Activated CD8-positive, alpha-beta T cell treated with anti-CD3 and anti-CD28 coated beads for 36 hours (primary cell): ENCODE measurements around the gene TFPI2. TPM values are rescaled to one million over a fixed set of nuclear protein-coding genes. Genes with fewer than 3 reads are reported as not detected.

ENCODE experiments used
- ATAC-seq: fragments of 200-7000 bp; cut with Tn5 transposase; one replicate; pipeline ENCODE4 v1.10.0; 2021; ENCODE audit warnings: mild to moderate bottlenecking, moderate library complexity
- CTCF ChIA-PET: fragments of 350-600 bp; sonication (Branson Sonifier 250); formaldehyde crosslinking; loops from one replicate; lab custom pipeline; 2021; ENCODE audit warnings: antibody characterized with exemption; lab: Charles Lee
- POLR2A ChIA-PET: fragments of 350-600 bp; sonication (Branson Sonifier 250); formaldehyde crosslinking; loops from one replicate; lab custom pipeline; 2021; ENCODE audit warnings: antibody characterized with exemption; lab: Charles Lee
- DNase-seq: peaks from one replicate; pipeline ENCODE4 v3.0.0-alpha.2; 2020
- H3K27ac Mint-ChIP-seq: one replicate; pipeline ENCODE4 v1.8.0; 2021; ENCODE audit warnings: mild to moderate bottlenecking, mixed read lengths
- H3K27me3 Mint-ChIP-seq: one replicate; pipeline ENCODE4 v1.8.0; 2021; ENCODE audit warnings: mixed read lengths
- H3K36me3 Mint-ChIP-seq: one replicate; pipeline ENCODE4 v1.8.0; 2021; ENCODE audit warnings: low read depth, mixed read lengths
- H3K4me1 Mint-ChIP-seq: one replicate; pipeline ENCODE4 v1.8.0; 2021; ENCODE audit warnings: low read depth, mixed read lengths
- H3K4me3 Mint-ChIP-seq: one replicate; pipeline ENCODE4 v1.8.0; 2021; ENCODE audit warnings: mild to moderate bottlenecking, moderate library complexity, mixed read lengths
- H3K9me3 Mint-ChIP-seq: one replicate; pipeline ENCODE4 v1.8.0; 2021; ENCODE audit warnings: mixed read lengths
- CTCF ChIP-seq: fragments of 200-600 bp; IDR thresholded peaks from one replicate; pipeline ENCODE4 v1.8.0; 2022; ENCODE audit warnings: antibody characterized with exemption, mild to moderate bottlenecking
- intact Hi-C: fragments of 100-400 bp; cut with micrococcal nuclease; formaldehyde crosslinking; loops from one replicate; pipeline ENCODE4 v1.10.0; 2022
- total RNA-seq, 2 experiments: library from RNA; stranded (reverse); gene quantifications; one replicate each; pipeline ENCODE4 v1.2.3, GENCODE V29; 2021

Gene TFPI2
- total RNA-seq, 2 experiments from 2014 or later = not detected

- H3K4me3 Mint-ChIP-seq = no peak overlapping the region
- ChIA-PET CTCF (interaction anchor here (0.6 to 2.4 kb wide), 11 partner anchors 9 to 492 kb away, joined by 3 to 14 read pairs (median 3); partner anchors contain the start of gene COL1A2), POLR2A (no interaction called here)
Observed at GRCh38 chr7:93902777-93903423, 12.3 kb upstream of the TFPI2 start.

GRCh38 chr7:93897680-93898079 is 7.1 kb upstream of the TFPI2 start:
- no peak overlapping the region for H3K4me3 Mint-ChIP-seq
- H3K9me3 Mint-ChIP-seq = no peaks in the 10 kb centered on the region
- ATAC-seq (no peak), DNase-seq (no peak)
- CTCF ChIA-PET = no interaction called here
- TF ChIP-seq CTCF = no peak
- peaks cover 14% of the 10 kb centered on the region for H3K27me3 Mint-ChIP-seq
- H3K4me1 Mint-ChIP-seq = no peaks in the 10 kb centered on the region
- intact Hi-C loops = loop anchor here (10.0 kb wide), 1 partner anchor 497 kb away; the partner anchor contains the start of gene COL1A2
- POLR2A ChIA-PET = no interaction called here
- H3K27ac Mint-ChIP-seq = no peak overlapping the region
- no peaks in the 10 kb centered on the region for H3K36me3 Mint-ChIP-seq

More at GRCh38 chr7:93902777-93903423, 12.3 kb upstream of the TFPI2 start:
- Mint-ChIP-seq H3K27ac (no peak overlapping the region), H3K36me3 (no peaks in the 10 kb centered on the region), H3K9me3 (no peaks in the 10 kb centered on the region), H3K4me1 (no peaks in the 10 kb centered on the region), H3K27me3 (peaks cover 4% of the 10 kb centered on the region)
- DNase-seq (peak; percentile 26), ATAC-seq (no peak)
- intact Hi-C loops = loop anchor here (2.0 kb wide), 1 partner anchor 184 kb away; no protein-coding TSS in a partner anchor
- TF ChIP-seq CTCF = peak; percentile 72

GRCh38 chr7:93895859-93896600 is 5.5 kb upstream of the TFPI2 start:
- Mint-ChIP-seq H3K9me3 (no peaks in the 10 kb centered on the region), H3K4me3 (no peak overlapping the region), H3K27me3 (peaks cover 20% of the 10 kb centered on the region), H3K36me3 (no peaks in the 10 kb centered on the region), H3K27ac (no peak overlapping the region), H3K4me1 (peaks cover 3% of the 10 kb centered on the region)
- ATAC-seq = no peak
- ChIA-PET POLR2A (no interaction called here), CTCF (no interaction called here)
- TF ChIP-seq CTCF = no peak
- intact Hi-C loops = loop anchor here (10.0 kb wide), 1 partner anchor 499 kb away; the partner anchor contains the start of gene COL1A2
- no peak for DNase-seq

- ATAC-seq (no peak), DNase-seq (no peak)
- Mint-ChIP-seq H3K36me3 (no peaks in the 10 kb centered on the region), H3K4me1 (peaks cover 6% of the 10 kb centered on the region), H3K27ac (no peak overlapping the region), H3K4me3 (no peak overlapping the region), H3K9me3 (no peaks in the 10 kb centered on the region), H3K27me3 (peaks cover 25% of the 10 kb centered on the region)
- CTCF ChIA-PET = no interaction called here
- no peak for TF ChIP-seq CTCF
- POLR2A ChIA-PET = no interaction called here
- intact Hi-C loops = loop anchor here (10.0 kb wide), 1 partner anchor 500 kb away; the partner anchor contains the start of gene COL1A2
Observed at GRCh38 chr7:93894966-93895640, 4.5 kb upstream of the TFPI2 start.
